ENCODE measurements around the gene ATF4. TPM values are rescaled to one million over a fixed set of nuclear protein-coding genes. Genes with fewer than 3 reads are reported as not detected.

Gene ATF4
- total RNA-seq, 1 donor from 2014 or later, result 173 TPM

- H3K9me3 ChIP-seq, result no peaks in the 10 kb centered on the region
- H3K27ac ChIP-seq, result no peak overlapping the region
- no peaks in the 10 kb centered on the region for H3K27me3 ChIP-seq
- intact Hi-C loops (cut with DNase I), result no loop called here
- H3K4me1 ChIP-seq, result no peaks in the 10 kb centered on the region
- TF ChIP-seq CTCF (IDR thresholded peaks at IDR 0.05), result no peak
- no peak overlapping the region for H3K4me3 ChIP-seq
- no peak for DNase-seq (ENCODE audit: low spot score in 2 of 2)
- H3K36me3 ChIP-seq, result no peaks in the 10 kb centered on the region
Measured at GRCh38 chr22:39474351-39475111, 45.8 kb upstream of the ATF4 start.

DNA sequence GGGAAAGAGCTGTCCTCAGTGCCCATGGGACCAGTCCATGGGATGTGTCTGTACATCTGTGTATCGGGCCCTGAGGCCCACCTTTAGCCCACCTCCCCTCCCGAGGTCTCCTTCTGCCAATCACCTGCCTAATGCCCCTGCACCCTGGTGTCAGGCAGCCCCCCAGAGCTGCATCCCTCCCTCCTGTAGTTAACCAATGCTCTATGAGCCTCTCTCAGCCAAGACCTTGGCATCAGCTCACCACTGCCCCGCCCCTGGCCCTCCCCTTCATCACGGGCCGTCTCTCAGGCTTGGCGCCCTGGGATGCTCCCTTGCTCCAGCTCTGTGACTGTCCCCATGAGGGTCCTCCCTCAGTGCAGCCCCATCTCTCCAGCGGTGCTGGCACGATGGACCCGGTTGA, 45.0 kb upstream of the ATF4 start:
- no peak for TF ChIP-seq CTCF (IDR thresholded peaks at IDR 0.05)
- DNase-seq (ENCODE audit: low spot score in 2 of 2), result no peak
- no peaks in the 10 kb centered on the region for H3K4me1 ChIP-seq
- H3K9me3 ChIP-seq, result no peaks in the 10 kb centered on the region
- no peak overlapping the region for H3K4me3 ChIP-seq
- H3K27me3 ChIP-seq, result no peaks in the 10 kb centered on the region
- no peaks in the 10 kb centered on the region for H3K36me3 ChIP-seq
- intact Hi-C loops (cut with DNase I), result no loop called here
- no peak overlapping the region for H3K27ac ChIP-seq

DNA sequence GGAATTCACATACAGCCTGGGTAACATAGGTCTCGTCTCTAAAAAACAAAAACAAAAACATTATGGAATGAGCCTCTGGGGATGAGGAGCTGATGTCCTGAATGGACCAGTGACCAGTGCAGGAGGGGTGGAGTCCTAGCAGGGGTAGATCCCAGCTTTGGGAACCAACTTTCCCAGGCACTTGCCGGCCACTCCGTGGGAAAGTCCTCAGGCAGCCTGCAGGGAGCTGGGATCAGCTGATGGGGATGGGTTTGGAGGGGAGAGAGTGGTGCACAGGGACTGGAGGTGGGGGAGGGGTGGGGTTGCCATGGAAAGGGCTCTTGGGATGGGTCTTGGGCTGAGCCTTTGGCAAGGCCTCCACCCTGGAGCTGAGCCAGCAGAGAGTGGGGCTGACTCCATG, 44.5 kb upstream of the ATF4 start:
- no peak for TF ChIP-seq CTCF (IDR thresholded peaks at IDR 0.05)
- DNase-seq (ENCODE audit: low spot score in 2 of 2), result no peak
- intact Hi-C loops (cut with DNase I), result no loop called here
- no peaks in the 10 kb centered on the region for H3K9me3 ChIP-seq
- H3K4me3 ChIP-seq, result no peak overlapping the region
- H3K27ac ChIP-seq, result no peak overlapping the region
- H3K4me1 ChIP-seq, result no peaks in the 10 kb centered on the region
- H3K36me3 ChIP-seq, result no peaks in the 10 kb centered on the region
- no peaks in the 10 kb centered on the region for H3K27me3 ChIP-seq

GRCh38 chr22:39476664-39477063, 43.7 kb upstream of the ATF4 start:
- TF ChIP-seq CTCF (IDR thresholded peaks at IDR 0.05), result no peak
- DNase-seq (ENCODE audit: low spot score in 2 of 2), result no peak

DNA sequence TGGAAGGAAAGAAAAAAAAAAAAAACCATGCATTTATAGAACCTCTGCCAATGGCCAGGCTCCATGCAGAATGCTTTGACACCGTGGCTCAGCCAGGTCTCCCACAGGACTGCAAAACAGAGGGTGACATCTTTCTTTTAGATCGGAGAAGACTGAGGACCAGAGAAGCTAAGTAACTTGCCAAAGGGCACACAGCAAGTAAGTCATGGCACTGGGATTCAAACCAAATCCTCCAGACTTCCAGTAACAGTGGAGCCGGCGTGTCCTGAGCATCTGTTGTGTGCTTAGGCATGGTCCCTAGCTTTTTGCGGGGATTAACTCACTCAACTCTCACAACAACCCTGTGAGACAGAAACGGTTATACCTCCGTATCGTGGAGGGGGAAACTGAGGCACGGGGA, 42.8 kb upstream of the ATF4 start:
- Histone ChIP-seq H3K27ac (no peak overlapping the region), H3K9me3 (no peaks in the 10 kb centered on the region), H3K4me1 (no peaks in the 10 kb centered on the region), H3K4me3 (no peak overlapping the region), H3K27me3 (no peaks in the 10 kb centered on the region), H3K36me3 (no peaks in the 10 kb centered on the region)
- TF ChIP-seq CTCF (IDR thresholded peaks at IDR 0.05), result no peak
- intact Hi-C loops (cut with DNase I), result no loop called here
- DNase-seq (ENCODE audit: low spot score in 2 of 2), result no peak

More at GRCh38 chr22:39476664-39477063, 43.7 kb upstream of the ATF4 start:
- no peaks in the 10 kb centered on the region for H3K27me3 ChIP-seq
- H3K36me3 ChIP-seq, result no peaks in the 10 kb centered on the region
- no peaks in the 10 kb centered on the region for H3K4me1 ChIP-seq
- no peaks in the 10 kb centered on the region for H3K9me3 ChIP-seq
- no peak overlapping the region for H3K4me3 ChIP-seq
- no peak overlapping the region for H3K27ac ChIP-seq
- intact Hi-C loops (cut with DNase I), result no loop called here
